HG03469 (cell line): ENCODE data around the gene BEND3.
"Not testable (repeated sequence)": the region's sequence is repeated elsewhere in the genome, so short reads cannot be mapped to it uniquely, and the experiment has no call there.

ENCODE experiments used
- ATAC-seq: cut with Tn5 transposase; IDR thresholded peaks from one replicate; pipeline ENCODE4 v1.9.1; 2021; ENCODE audit warnings: mild to moderate bottlenecking, moderate library complexity, moderate number of reproducible peaks; ENCODE audit not compliant: unreplicated experiment

The BEND3 gene

GRCh38 chr6:107121964-107122495 is 6.7 kb upstream of the BEND3 start:
- ATAC-seq: no peak

GRCh38 chr6:107121266-107121665 is 6.0 kb upstream of the BEND3 start:
- no peak for ATAC-seq

- ATAC-seq: no peak
Measured at GRCh38 chr6:107120404-107120803, 5.1 kb upstream of the BEND3 start.

DNA sequence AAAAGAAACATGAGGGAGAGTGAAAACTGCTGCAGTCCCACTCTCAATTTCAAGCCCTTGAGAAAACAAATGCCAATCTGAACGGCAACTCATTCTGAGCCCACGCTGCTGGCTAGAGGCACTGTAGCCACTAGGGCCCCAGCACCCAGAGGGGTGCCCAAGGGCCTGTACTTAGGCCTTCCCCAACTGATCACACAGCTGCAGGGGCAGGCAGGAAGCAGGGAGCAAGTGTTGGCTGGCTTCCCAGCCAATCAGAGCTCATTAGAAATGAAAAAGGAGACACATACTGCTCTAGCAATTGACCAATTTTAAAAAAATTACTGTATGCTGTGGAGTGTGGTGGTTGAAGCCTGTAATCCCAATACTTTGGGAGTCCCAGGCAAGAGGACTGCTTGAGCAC is 3.7 kb upstream of the BEND3 start:
- no peak for ATAC-seq

DNA sequence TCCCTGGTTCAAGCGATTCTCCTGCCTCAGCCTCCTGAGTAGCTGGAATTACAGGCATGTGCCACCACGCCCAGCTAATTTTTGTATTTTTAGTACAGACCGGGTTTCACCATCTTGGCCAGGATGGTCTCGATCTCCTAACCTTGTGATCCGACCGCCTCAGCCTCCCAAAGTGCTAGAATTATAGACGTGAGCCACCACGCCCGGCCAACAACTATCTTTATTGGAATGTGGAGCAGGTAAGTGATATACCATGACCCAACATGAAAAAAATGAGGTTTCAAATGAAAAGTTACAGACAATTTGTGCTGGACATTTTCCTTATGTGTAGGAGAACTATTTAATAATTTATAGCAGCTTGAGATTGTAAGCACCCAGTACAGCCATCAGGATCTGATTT is 3.2 kb upstream of the BEND3 start:
- ATAC-seq: not testable (repeated sequence)

DNA sequence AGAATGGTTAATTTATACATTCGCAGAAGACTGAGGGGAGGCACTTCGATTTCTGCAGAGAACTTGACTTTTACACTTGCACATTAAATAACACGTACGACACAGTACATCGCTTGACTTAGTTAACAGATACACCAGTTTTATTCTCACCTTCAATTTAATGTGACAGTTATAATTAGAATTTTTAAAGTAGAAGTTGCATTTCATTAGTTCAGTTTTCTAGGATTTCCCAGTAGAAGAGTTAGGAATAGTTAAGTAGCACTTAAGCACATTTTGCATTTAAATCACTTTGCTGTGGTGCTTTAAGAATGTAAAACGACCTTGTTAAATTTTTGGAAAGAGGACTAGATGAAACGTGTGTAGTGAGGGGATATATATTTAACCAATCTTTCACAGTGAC is 1.6 kb upstream of the BEND3 start:
- no peak for ATAC-seq

DNA sequence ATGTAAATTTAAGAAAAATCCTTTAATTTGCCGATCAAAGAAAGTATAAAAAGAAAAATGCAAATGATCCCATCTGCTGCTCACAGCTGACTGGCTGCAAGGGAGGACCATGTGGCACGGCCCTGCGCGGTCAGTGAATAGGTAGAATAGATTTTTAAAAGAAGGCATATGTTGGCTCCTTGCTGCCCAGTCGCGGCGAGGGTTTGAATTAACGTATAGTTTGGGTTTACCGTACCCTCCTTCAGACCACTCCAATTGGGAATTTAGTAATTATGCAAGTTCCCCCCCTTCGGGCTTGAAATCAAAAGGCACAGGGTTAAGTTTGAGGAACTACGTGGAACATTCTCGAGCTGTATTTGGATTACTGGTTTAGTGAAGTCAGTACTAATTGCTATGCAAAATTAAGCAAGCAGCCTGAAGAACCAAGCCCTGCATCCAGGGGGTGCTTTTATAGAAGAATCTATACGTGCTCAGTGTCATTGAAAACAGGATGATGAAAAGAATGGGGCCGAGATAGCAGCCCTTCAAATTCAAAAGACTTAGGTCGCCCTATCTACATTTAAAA is 1.1 kb upstream of the BEND3 start:
- ATAC-seq: no peak

GRCh38 chr6:107115695-107116327 is 496 bp upstream of the BEND3 start:
- no peak for ATAC-seq

GRCh38 chr6:107114213-107114925 is 946 bp downstream of the BEND3 start:
- peak; percentile 44 for ATAC-seq

GRCh38 chr6:107110200-107110599 is 5.1 kb downstream of the BEND3 start:
- ATAC-seq: no peak

DNA sequence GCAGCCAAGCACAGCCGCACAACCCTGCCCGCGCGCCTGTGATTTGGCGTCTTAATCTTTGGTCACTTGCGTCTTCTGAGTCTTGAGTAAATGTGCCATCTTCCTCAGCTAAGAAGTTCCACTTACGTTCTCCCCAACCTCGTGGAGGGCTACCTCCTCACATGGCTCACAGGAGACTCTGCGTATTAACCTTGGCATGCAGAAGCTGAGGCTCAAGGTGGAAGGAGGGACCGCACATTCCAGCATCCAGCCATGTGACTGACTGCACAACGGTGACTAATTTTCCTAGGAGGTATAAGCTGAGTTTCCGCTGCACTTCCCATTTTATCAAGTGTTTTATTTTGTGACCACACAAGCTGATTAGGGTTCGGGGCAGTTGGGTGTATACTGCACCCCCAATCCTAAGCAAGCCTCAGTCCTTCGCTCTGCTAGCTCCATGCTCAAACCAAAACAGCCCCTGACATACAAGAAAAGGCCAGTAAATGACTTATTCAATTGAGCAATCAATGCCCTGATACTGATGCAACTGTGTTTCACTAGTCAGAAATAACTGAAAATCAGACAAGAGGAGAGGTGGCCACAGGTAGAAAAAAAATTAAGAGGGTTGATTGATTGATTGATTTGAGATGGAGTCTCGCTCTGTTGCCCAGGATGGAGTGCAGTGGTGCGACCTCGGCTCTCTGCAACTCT is 7.0 kb downstream of the BEND3 start:
- ATAC-seq: no peak

DNA sequence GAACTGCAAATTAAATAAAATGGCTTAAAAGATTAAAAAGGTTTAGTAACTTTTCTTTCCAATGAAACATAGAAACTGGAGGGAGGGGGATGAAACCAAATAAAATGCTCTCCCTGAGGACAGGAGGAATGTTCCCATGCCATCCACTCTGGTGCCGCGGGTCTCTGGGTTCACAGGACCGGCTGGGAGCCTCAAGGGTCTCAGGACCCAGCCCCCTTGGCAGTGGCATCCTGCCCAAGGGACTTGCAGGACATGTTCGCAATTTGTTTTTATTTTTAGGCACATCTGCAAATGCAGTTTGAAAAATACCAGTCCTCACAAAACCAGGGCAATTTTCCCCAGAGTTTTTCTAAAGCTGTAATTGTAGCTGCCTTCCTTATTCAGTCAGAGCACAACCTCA is 7.5 kb downstream of the BEND3 start:
- ATAC-seq: no peak

- ATAC-seq: no peak
Measured at GRCh38 chr6:107106165-107106564, 9.2 kb downstream of the BEND3 start.

GRCh38 chr6:107105511-107106116 is 9.7 kb downstream of the BEND3 start:
- no peak for ATAC-seq

- no peak for ATAC-seq
Measured at GRCh38 chr6:107103082-107103481, 12.2 kb downstream of the BEND3 start.

GRCh38 chr6:107102414-107102805 is 12.9 kb downstream of the BEND3 start:
- ATAC-seq: no peak

- ATAC-seq: no peak
Measured at GRCh38 chr6:107101686-107102413, 13.5 kb downstream of the BEND3 start.

DNA sequence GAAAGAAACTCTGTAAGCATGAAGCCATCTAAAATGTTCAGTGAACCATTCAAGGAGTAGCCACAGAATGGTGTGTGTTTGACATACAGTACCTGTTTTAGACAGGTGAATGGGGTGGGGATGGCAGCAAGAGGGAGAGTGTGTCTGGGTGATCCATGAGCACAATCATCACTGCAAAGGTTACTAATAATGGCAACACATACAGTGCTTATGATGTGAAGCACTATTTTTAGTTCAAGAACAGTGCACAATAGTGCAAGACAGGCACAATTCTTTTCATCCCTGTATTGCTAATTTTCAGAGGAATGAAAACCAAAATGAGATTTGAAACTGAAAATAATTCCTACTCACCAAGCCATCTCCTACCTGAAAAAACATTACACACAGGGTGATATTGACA is 14.1 kb downstream of the BEND3 start:
- ATAC-seq: no peak

DNA sequence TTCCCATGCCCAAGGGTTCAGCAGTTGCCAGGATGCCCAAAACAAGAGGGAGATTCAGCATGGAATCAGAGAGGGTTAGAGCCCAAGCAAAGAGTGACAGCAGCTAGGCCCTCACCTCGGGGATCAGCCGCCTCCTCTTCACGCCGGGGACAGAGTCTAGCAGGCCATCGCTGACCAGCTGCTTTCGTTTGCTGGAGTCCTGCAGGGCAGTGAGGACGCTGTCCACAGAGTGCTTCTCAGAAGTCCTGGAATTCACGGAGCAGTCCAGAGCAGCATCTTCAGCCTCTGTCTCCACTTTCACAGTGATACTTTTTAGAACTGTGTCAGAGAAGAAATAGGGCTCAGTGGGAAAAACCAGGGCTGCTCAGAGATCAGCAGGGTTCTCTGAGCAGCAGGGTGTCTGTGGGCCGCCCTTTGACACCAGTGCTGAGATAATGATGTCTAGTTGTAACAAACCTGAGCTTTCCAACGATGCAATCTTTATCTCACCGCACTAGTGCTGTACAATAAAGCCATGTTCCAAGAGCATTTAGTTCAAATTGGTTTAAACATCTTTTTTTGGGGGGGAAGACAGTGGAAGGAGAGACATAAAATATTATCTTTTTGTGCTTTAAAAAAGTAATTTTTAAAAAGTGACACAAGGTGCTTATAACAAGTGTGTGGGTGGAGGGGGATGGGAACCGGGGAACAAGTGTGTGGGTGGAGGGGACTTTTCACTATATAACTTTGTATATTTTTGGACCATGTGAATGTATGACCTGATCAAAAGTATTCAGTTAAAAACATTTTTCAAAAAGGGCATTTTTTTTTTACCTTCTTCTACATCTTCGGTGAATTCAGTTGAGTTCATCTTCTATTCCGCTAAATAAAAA is 16.6 kb downstream of the BEND3 start:
- ATAC-seq: no peak

DNA sequence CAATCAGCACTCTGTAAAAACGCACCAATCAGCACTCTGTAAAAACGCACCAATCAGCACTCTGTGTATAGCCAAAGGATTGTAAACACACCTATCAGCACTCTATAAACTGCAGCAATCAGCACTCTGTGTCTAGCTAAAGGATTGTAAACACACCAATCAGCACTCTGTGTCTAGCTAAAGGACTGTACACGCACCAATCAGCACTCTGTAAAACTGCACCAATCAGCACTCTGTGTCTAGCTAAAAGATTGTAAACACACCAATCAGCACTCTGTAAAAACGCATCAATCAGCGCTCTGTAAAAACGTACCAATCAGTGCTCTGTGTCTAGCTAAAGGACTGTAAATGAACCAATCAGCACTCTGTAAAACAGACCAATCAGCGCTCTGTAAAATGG is 30.9 kb downstream of the BEND3 start:
- ATAC-seq: not testable (repeated sequence)
